ENCODE data around the gene HEATR1. TPM values are rescaled to one million over a fixed set of nuclear protein-coding genes. Genes with fewer than 3 reads are reported as not detected.

The HEATR1 gene
- total and polyA plus RNA-seq, 4 donors, result 11.6 to 30.9 (median 19.8) TPM

DNA sequence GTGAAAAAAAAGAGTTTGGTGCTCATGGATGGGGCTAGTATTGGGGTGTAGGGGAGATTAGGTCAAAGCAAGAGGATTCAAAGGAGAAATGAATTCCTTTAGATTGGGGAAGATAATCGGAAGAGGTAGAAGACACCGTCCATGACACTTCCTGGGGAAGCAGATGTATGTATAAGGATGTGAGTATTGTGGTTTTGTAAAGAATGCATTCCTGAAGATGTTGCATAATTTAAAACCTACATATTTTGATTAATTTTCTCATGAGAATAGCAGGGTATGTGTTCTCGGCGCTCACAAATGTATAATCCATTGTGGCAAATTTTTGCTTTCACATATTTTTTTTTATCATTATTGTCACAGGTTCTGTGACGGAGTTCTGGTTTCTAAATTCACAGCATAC, 86.0 kb downstream of the HEATR1 start:
- no peak overlapping the region for H3K27ac ChIP-seq (ENCODE audit: low read depth, low read length)
- peaks cover 4% of the 10 kb centered on the region for H3K4me1 ChIP-seq (ENCODE audit: control insufficient read depth, insufficient read depth, low read length)
- no peak overlapping the region for H3K4me3 ChIP-seq (ENCODE audit: low read depth, low read length)
- DNase-seq (ENCODE audit: low read depth in 4 of 6, low spot score in 6 of 6), result no peak
- no CpG with 5 or more reads among the region's 5 CpGs for WGBS (ENCODE audit: insufficient coverage)
- no peaks in the 10 kb centered on the region for H3K9me3 ChIP-seq (ENCODE audit: control insufficient read depth, insufficient read depth, low read length)
- no peaks in the 10 kb centered on the region for H3K27me3 ChIP-seq (ENCODE audit: control insufficient read depth, insufficient read depth, low read length)
- H3K36me3 ChIP-seq (ENCODE audit: control insufficient read depth, insufficient read depth, low read length), result no peaks in the 10 kb centered on the region

DNA sequence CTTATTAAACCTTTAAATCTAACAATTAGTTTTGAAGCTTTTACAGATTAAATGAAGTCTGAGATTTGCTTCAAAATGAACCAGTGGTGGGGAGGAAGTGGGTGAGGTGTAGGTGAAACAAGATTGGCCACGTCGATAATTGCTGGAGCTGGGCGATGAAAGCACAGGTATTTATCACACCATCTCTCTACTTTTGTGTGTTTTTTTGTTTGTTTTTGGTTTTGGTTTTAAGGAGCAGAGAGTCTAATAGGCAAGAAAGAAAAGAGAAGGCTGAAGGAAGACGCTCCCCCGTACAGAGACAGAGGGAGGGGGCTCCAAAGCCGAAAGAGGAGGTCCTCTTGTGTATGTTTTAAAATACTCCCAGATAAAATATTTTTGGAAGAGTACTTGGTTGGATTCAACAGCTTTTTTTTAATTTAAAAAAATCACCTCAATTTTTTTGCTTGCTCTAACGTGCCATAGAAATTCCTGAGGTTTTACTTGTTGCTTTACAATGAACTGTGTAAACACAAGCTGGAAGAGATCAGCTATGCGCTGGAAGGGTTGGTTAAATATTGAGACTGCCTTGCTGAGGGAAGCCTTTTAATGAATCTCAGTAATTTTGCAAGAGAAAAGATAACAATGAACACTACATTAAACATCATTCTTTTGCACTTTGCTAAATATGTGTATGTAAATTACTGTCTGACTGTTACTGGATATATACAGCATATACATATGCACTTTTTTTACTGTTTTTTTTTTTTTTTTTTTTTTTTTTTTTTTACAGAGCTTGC, 87.2 kb downstream of the HEATR1 start:
- WGBS (ENCODE audit: insufficient coverage), result no CpG with 5 or more reads among the region's 8 CpGs
- Histone ChIP-seq H3K9me3 (ENCODE audit: control insufficient read depth, insufficient read depth, low read length) (no peaks in the 10 kb centered on the region), H3K27ac (ENCODE audit: low read depth, low read length) (no peak overlapping the region), H3K4me1 (ENCODE audit: control insufficient read depth, insufficient read depth, low read length) (no peaks in the 10 kb centered on the region), H3K27me3 (ENCODE audit: control insufficient read depth, insufficient read depth, low read length) (no peaks in the 10 kb centered on the region), H3K4me3 (ENCODE audit: low read depth, low read length) (no peak overlapping the region), H3K36me3 (ENCODE audit: control insufficient read depth, insufficient read depth, low read length) (no peaks in the 10 kb centered on the region)
- DNase-seq (ENCODE audit: low read depth in 4 of 6, low spot score in 6 of 6), result peak in 1 of 6 donors; percentile 30

DNA sequence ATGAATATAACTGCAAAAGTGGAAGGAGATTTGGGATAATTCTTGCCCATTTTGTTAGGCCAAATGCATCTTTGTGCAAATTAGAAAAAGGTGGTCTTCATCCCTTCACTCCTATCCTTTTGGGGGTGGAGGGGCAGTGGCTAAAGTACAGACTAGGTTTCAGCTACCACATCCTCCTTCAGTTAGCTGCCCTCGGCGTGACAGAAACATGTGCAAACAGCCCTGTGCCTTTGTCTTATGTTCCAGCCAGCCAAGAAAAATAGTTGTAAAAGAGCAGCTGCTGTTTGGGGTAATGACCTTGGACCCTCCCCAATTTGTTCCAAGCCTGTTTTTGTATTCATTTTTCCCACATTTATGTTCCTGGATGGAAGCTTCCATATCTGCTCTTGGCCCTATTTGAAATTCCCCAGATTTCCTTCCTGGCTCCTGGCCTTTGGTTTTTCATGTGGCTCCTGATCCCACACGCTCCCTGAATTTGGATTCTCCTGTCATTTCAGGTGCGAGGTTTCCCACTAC, 88.8 kb downstream of the HEATR1 start:
- 100% methylated on average over 1 of the region's 4 CpGs for WGBS (ENCODE audit: insufficient coverage)

DNA sequence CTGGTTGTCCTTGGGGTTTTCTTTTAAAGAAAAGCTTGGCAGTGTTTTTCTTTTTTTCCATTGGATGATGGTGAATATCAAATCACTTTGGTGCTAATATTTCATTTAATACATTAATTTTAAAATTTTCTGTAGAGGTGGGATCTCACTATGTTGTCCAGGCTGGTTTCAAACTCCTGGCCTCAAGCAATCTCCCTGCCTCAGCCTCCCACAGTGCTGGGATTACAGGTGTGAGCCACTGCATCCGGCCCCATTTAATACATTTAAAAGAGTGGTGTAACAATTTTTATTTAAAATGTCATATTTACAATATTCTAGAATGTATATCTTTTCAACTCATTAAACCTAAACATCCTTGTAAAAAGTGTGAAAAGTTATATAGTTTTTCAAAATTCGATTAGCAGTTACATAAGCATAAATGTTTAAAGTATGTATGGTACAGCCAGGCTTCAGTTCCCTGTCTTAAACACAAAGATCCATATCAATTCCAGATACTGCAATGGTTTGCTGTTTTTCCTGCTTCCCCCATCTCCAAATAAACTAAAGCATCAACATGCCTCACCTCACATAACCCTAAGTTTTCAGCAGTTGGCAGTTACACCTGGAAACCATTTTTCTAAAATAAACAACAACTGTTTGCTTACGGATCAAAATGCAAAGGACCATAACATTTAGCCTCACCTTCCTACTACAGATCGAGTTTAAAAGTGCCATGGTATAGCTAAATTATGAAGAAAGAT, 89.4 kb downstream of the HEATR1 start:
- no peak for DNase-seq (ENCODE audit: low read depth in 4 of 6, low spot score in 6 of 6)
- Histone ChIP-seq H3K27ac (ENCODE audit: low read depth, low read length) (no peak overlapping the region), H3K4me1 (ENCODE audit: control insufficient read depth, insufficient read depth, low read length) (no peaks in the 10 kb centered on the region), H3K36me3 (ENCODE audit: control insufficient read depth, insufficient read depth, low read length) (no peaks in the 10 kb centered on the region), H3K9me3 (ENCODE audit: control insufficient read depth, insufficient read depth, low read length) (no peaks in the 10 kb centered on the region), H3K4me3 (ENCODE audit: low read depth, low read length) (no peak overlapping the region), H3K27me3 (ENCODE audit: control insufficient read depth, insufficient read depth, low read length) (no peaks in the 10 kb centered on the region)
- no CpG with 5 or more reads among the region's 4 CpGs for WGBS (ENCODE audit: insufficient coverage)

More for the DNA sequence above, 88.8 kb downstream of the HEATR1 start:
- DNase-seq (ENCODE audit: low read depth in 4 of 6, low spot score in 6 of 6), result peak in 1 of 6 donors; percentile 22
- Histone ChIP-seq H3K27me3 (ENCODE audit: control insufficient read depth, insufficient read depth, low read length) (no peaks in the 10 kb centered on the region), H3K4me3 (ENCODE audit: low read depth, low read length) (no peak overlapping the region), H3K36me3 (ENCODE audit: control insufficient read depth, insufficient read depth, low read length) (no peaks in the 10 kb centered on the region), H3K4me1 (ENCODE audit: control insufficient read depth, insufficient read depth, low read length) (no peaks in the 10 kb centered on the region), H3K27ac (ENCODE audit: low read depth, low read length) (no peak overlapping the region), H3K9me3 (ENCODE audit: control insufficient read depth, insufficient read depth, low read length) (no peaks in the 10 kb centered on the region)

DNA sequence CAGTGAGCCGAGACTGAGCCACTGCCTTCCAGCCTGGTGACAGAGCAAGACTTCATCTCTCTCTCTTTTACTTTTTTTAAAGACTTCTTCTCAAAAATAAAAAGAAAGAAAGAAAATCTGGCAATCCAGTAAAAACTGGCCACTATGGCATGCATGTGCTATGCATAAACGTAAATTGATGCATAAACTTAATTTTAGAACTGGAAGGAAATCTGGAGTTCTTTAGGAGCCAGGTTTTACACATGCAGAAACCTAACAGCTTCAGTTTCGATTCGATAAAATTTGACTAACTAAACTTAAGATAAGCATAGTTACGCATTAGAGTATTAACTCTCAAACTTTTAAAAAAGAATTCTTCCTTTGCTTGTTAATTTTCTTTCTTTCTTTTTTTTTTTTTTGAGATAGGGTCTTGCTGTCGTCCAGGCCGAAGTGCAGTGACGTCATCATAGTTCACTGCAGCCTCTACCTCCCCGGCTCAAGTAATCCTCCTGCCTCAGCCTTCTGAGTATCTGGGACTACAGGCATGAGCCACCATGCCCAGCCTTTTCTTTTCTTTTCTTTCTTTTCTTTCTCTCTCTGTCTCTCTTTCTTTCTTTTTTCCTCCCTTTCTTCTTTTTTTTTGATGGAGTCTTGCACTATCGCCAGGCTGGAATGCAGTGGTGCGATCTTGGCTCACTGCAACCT, 92.4 kb downstream of the HEATR1 start:
- DNase-seq (ENCODE audit: low read depth in 4 of 6, low spot score in 6 of 6), result peak in 1 of 6 donors; percentile 65
- Histone ChIP-seq H3K36me3 (ENCODE audit: control insufficient read depth, insufficient read depth, low read length) (no peaks in the 10 kb centered on the region), H3K27ac (ENCODE audit: low read depth, low read length) (no peak overlapping the region), H3K4me1 (ENCODE audit: control insufficient read depth, insufficient read depth, low read length) (no peaks in the 10 kb centered on the region), H3K4me3 (ENCODE audit: low read depth, low read length) (no peak overlapping the region), H3K9me3 (ENCODE audit: control insufficient read depth, insufficient read depth, low read length) (no peaks in the 10 kb centered on the region), H3K27me3 (ENCODE audit: control insufficient read depth, insufficient read depth, low read length) (no peaks in the 10 kb centered on the region)
- WGBS (ENCODE audit: insufficient coverage), result 87% methylated on average over 6 of the region's 11 CpGs

DNA sequence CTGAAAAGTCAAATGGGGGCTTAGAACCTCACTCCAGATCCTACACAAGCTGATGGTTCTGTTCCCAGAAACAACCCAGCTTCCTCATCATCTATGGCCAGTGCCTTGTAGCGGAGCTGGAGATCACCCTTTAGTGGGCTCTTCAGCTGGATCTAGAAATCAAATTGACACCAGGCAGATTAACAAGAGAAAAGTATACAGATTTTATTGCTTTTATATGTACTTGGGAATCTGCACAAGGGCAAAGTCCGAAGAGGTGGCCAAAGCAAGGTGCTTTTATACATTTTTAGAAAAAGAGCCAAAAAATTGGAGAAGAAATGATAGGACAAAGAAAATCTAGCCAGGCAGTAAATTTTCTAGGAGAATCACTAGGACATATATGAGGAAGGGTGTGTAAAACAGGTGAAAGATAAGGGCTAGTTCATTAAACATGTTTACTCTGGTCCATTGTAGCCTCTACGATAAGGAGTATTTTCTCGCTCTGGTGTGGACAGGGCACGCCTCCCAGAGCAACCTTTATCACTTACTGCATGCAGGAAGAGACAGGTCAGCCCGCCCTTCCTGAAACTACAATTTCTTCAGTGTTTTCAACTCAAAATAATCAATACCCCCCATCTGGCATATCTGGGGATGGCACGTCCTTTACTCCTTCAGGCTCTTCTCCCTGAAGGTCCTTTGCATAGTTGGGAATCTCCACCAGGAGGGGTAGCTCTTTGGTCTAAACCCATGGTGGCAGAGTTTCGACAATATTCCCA, 94.5 kb downstream of the HEATR1 start:
- 91% methylated on average over 4 of the region's 8 CpGs for WGBS (ENCODE audit: insufficient coverage)

DNA sequence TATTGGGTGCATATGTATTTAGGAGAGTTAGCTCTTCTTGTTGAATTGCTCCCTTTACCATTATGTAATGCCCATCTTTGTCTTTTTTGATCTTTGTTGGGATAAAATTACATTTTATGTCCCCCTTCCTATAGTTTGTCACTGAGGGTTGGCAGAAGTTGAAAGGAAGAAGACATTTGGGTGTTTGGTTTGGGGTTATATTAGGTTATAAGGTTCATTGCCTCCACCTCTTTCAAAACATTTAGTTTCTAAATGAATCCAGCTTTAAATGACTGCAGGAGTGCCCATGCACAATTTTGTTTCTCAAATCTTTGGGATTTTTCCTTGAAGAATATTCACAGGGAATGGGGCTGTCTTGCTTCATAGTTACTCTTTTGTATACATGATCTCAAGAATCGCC, 95.1 kb downstream of the HEATR1 start:
- DNase-seq (ENCODE audit: low read depth in 4 of 6, low spot score in 6 of 6), result no peak
- no peaks in the 10 kb centered on the region for H3K36me3 ChIP-seq (ENCODE audit: control insufficient read depth, insufficient read depth, low read length)
- H3K27ac ChIP-seq (ENCODE audit: low read depth, low read length), result no peak overlapping the region
- no peaks in the 10 kb centered on the region for H3K27me3 ChIP-seq (ENCODE audit: control insufficient read depth, insufficient read depth, low read length)
- H3K9me3 ChIP-seq (ENCODE audit: control insufficient read depth, insufficient read depth, low read length), result no peaks in the 10 kb centered on the region
- H3K4me1 ChIP-seq (ENCODE audit: control insufficient read depth, insufficient read depth, low read length), result no peaks in the 10 kb centered on the region
- H3K4me3 ChIP-seq (ENCODE audit: low read depth, low read length), result no peak overlapping the region
- 60% methylated on average over 1 of the region's 1 CpG for WGBS (ENCODE audit: insufficient coverage)

More for the DNA sequence above, 94.5 kb downstream of the HEATR1 start:
- no peak for DNase-seq (ENCODE audit: low read depth in 4 of 6, low spot score in 6 of 6)
- Histone ChIP-seq H3K27ac (ENCODE audit: low read depth, low read length) (no peak overlapping the region), H3K4me1 (ENCODE audit: control insufficient read depth, insufficient read depth, low read length) (no peaks in the 10 kb centered on the region), H3K36me3 (ENCODE audit: control insufficient read depth, insufficient read depth, low read length) (no peaks in the 10 kb centered on the region), H3K9me3 (ENCODE audit: control insufficient read depth, insufficient read depth, low read length) (no peaks in the 10 kb centered on the region), H3K4me3 (ENCODE audit: low read depth, low read length) (no peak overlapping the region), H3K27me3 (ENCODE audit: control insufficient read depth, insufficient read depth, low read length) (no peaks in the 10 kb centered on the region)

DNA sequence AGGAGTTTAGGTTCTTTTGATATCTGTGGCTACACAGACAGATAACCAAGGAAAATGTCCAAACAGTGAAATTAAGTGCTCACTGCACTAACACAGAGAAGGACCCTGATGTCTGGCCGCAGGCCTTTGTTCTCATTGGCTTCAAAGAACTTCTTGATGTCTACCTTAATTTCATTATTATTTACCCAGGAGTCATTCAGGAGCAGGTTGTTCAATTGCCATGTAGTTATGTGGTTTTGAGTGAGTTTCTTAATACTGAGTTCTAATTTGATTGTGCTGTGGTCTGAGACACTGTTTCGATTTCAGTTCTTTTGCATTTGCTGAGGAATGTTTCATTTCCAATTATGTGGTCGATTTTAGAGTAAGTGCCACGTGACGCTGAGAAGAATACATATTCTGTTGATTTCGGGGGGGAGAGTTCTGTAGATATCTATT, 95.7 kb downstream of the HEATR1 start:
- no peak overlapping the region for H3K4me3 ChIP-seq (ENCODE audit: low read depth, low read length)
- no peak for DNase-seq (ENCODE audit: low read depth in 4 of 6, low spot score in 6 of 6)
- H3K27me3 ChIP-seq (ENCODE audit: control insufficient read depth, insufficient read depth, low read length), result no peaks in the 10 kb centered on the region
- H3K4me1 ChIP-seq (ENCODE audit: control insufficient read depth, insufficient read depth, low read length), result no peaks in the 10 kb centered on the region
- WGBS (ENCODE audit: insufficient coverage), result 100% methylated on average over 4 of the region's 6 CpGs
- H3K9me3 ChIP-seq (ENCODE audit: control insufficient read depth, insufficient read depth, low read length), result no peaks in the 10 kb centered on the region
- H3K36me3 ChIP-seq (ENCODE audit: control insufficient read depth, insufficient read depth, low read length), result no peaks in the 10 kb centered on the region
- no peak overlapping the region for H3K27ac ChIP-seq (ENCODE audit: low read depth, low read length)
